Renal cortical epithelial cell (primary cell): ENCODE data around the gene TBC1D30. TPM values are rescaled to one million over a fixed set of nuclear protein-coding genes. Genes with fewer than 3 reads are reported as not detected.

Experiments
- DNase-seq: peaks from one replicate; pipeline ENCODE4 v3.0.0-alpha.2; 2011; ENCODE audit warnings: low read depth
- total RNA-seq: library from RNA; depleted of rRNA; stranded (reverse); fragments of >200 nt; gene quantifications from 2 replicates; pipeline ENCODE4 v1.2.3, GENCODE V29; 2014

Gene TBC1D30
- total RNA-seq, 1 donor from 2014 or later, result 1.1 TPM

DNA sequence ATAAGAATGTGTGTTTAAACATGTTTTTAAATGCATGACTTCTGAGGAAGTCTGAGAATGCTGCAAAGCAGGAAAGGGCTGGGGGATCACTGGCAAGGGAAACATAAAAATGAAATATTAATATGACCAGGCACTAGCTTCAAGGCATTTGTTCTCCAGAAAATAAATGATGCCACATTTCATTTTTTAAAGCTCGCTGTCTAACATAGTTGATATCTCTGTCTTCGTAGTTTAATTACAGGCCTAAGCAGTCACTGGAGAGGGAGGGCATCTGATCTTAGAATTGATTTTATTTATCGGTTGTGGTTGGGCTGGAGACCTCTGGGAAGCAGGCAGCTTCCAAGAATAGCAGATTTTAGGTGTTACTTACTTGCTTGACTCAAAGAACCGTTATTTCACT is 87.5 kb downstream of the TBC1D30 start:
- DNase-seq, result no peak

DNA sequence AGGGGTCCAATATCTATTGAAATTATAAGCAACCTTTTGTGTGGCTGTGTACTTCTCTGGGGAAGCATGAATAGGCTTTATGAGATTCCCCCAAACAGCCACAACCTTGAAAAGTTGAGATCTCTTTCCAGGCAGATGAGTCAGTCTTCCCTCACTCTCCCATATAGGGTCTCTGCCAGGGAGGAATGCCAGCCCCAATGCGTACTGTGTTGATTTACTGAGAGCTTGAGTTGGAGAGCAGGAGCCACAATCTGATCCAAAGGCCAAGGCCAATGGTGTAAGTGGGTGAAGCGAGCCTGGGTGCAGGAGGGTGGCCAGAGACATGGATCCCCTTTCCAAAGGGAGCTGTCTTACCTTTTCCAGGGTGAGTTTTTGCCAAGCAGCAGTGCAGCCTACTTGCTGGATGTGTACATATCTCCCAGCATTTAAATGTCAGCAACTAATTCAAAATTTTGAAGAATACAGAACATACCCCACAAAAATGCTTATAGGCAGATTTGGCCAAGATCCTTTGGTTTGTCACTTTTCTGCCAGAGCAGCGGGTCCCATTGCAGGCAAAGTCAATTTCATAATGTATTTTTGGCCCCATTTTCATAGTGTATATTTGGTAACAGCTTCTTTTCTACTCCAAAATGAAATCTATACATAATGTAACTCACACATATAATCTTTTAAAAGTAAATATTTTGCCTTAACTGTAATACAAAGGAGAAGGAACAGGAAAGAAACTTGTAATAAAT is 88.2 kb downstream of the TBC1D30 start:
- DNase-seq, result no peak

DNA sequence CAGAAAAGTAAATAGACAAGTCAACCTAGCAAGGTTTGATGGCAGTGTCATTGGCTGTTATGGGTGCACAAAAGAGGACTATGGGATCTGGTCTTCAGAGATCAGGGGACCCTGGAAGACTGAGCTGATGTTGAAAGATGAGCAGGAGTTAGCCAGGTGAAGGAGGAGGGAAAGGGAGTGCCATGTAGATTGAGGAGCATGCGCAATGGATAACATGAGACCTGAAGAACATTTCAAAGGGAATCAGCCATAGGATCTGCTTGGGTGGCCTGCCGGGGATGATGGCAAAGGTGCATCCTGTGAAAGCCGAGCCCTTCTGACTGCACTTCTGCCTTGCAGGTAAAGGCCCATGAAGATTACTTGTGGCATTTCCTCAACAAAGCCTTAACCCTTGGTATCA is 90.8 kb downstream of the TBC1D30 start:
- DNase-seq, result no peak

DNA sequence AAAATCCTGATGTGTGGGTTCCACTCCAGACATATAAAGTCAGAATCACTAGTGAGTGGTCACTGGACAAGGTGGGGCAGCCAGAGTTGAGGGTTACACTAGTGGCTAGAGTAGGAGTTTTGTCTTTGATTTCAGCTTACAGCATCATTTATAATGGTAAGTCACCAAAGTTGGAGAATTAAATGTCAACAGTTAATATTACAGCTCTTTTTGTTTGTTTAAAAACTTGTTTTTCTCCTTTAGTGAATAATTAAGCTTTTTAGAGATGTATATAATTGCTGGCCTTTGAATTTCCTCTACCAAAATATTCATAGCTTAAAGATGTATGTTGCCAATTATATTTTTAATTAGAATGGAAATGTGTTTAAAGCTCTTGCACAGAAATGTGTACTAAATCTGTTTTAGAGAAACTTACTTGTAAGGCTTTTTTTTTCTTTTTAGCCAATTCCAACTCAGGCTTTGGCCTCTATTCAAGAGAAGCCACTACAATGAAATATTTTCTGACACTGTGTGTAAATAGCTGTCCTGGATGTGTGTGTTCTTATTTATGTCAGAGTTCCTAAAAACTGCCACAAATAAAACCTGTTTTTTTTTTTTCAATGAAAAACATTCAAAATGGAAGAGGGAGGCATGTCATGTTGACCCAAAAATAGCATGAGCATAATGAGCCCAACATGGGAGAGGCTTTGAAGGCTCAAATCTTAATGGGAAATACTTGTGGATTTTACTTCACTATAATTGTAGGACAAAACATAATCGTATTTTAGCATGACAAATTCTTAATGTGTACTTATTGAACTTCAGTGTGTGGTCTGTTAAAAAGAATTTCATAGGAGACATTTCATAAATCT is 92.2 kb downstream of the TBC1D30 start:
- no peak for DNase-seq

GRCh38 chr12:64918344-64918743 is 93.9 kb downstream of the TBC1D30 start:
- no peak for DNase-seq

GRCh38 chr12:64918801-64919200 is 94.4 kb downstream of the TBC1D30 start:
- DNase-seq, result no peak

- DNase-seq, result no peak
Observed at GRCh38 chr12:64922853-64923252, 98.4 kb downstream of the TBC1D30 start.

- DNase-seq, result no peak
Observed at GRCh38 chr12:64923536-64923935, 99.1 kb downstream of the TBC1D30 start.

Other genes starting within 250 kb of the TBC1D30 start
- 16.0 and 29.7 TPM in 2 replicates for gene RASSF3, start 214.2 kb upstream of the TBC1D30 start, total RNA-seq
- gene GNS, start 65.2 kb upstream of the TBC1D30 start, total RNA-seq, result 177 and 265 TPM in 2 replicates